HCT116 (cell line): ENCODE results near the gene CERKL. TPM values are rescaled to one million over a fixed set of nuclear protein-coding genes. Genes with fewer than 3 reads are reported as not detected.

ENCODE experiments used
- ATAC-seq: fragments of 200-7000 bp; cut with Tn5 transposase; 2 replicates; pipeline ENCODE4 v1.9.1; 2020; ENCODE audit warnings: mild to moderate bottlenecking, moderate library complexity
- BruUV-seq: library from RNA; stranded (reverse); fragments of 400-500 nt; replicated peaks from 2 replicates; lab custom pipeline; 2021; lab: Mats Ljungman, UMichigan
- CTCF ChIA-PET: fragments of 300-600 bp; sonication (Branson Sonifier 250); formaldehyde crosslinking; loops from one replicate; lab custom pipeline; 2021; ENCODE audit warnings: antibody characterized with exemption; lab: Charles Lee
- POLR2A ChIA-PET: fragments of 300-600, 350-600 bp; sonication (Branson Sonifier 250); formaldehyde crosslinking; loops from one replicate; lab custom pipeline; 2021; ENCODE audit warnings: antibody characterized with exemption; lab: Charles Lee
- RAD21 ChIA-PET, 2 experiments: fragments of 300-600 bp; sonication (Branson Sonifier 250); formaldehyde crosslinking; loops; one replicate each; lab custom pipeline; 2023; ENCODE audit warnings: low total read pairs in 2 of 2; ENCODE audit not compliant: uncharacterized antibody in 2 of 2, unreplicated experiment in 2 of 2, low non-redundant PET in 1 of 2; lab: Charles Lee
- DNase-seq: peaks from one replicate; pipeline ENCODE4 v3.0.0-alpha.2; 2010; ENCODE audit warnings: low read depth, low spot score
- H2AFZ ChIP-seq: fragments of 200-600 bp; shearing (Covaris generic), sonication (generic); 2 replicates; pipeline ENCODE4 v1.6.1; 2017; ENCODE audit warnings: low read depth, mixed run types, mixed read lengths, antibody characterized with exemption, low read length; ENCODE audit not compliant: poor library complexity, severe bottlenecking
- H3K27ac ChIP-seq: 2 replicates; pipeline ENCODE4 v1.5.1; 2012; ENCODE audit warnings: low read depth, low read length
- H3K27me3 ChIP-seq: fragments of 200-600 bp; sonication (generic); 2 replicates; pipeline ENCODE4 v1.6.1; 2016; ENCODE audit warnings: mixed run types, low read length, mixed read lengths; ENCODE audit not compliant: insufficient read depth
- H3K36me3 ChIP-seq, 2 experiments: fragments of 200-500 bp in 1 of 2; fragments of 200-600 bp in 1 of 2; sonication (Bioruptor generic) in 1 of 2; sonication (generic) in 1 of 2; 2 replicates each; pipeline versions ENCODE4 v1.5.1 to v1.6.1; 2014 to 2016; ENCODE audit warnings: low read length in 2 of 2, inconsistent platforms in 1 of 2, mixed read lengths in 1 of 2, mixed run types in 1 of 2; ENCODE audit not compliant: insufficient read depth in 2 of 2, control insufficient read depth in 1 of 2
- H3K4me1 ChIP-seq, 2 experiments: fragments of 200-600 bp in 1 of 2; sonication (generic) in 1 of 2; 2 replicates each; pipeline versions ENCODE4 v1.5.1 to v1.6.1; 2012 to 2017; ENCODE audit warnings: low read length in 2 of 2, inconsistent platforms in 1 of 2, mild to moderate bottlenecking in 1 of 2, mixed read lengths in 1 of 2, mixed run types in 1 of 2, moderate library complexity in 1 of 2; ENCODE audit not compliant: insufficient read depth in 2 of 2, control insufficient read depth in 1 of 2
- H3K4me2 ChIP-seq: fragments of 200-600 bp; sonication (generic); 2 replicates; pipeline ENCODE4 v1.6.1; 2017; ENCODE audit warnings: mixed run types, low read length, mixed read lengths
- H3K4me3 ChIP-seq, 2 experiments: fragments of 200-600 bp in 1 of 2; sonication (generic) in 1 of 2; replicated peaks in 1 of 2; 2 replicates each; pipeline ENCODE4 v1.5.1; 2011 to 2016; ENCODE audit warnings: low read length in 2 of 2, control low read depth in 1 of 2, low read depth in 1 of 2, mild to moderate bottlenecking in 1 of 2, mixed read lengths in 1 of 2, mixed run types in 1 of 2
- H3K79me2 ChIP-seq: fragments of 200-600 bp; sonication (generic); 2 replicates; pipeline ENCODE4 v1.6.1; 2017; ENCODE audit warnings: mild to moderate bottlenecking, mixed run types, low read length, moderate library complexity, mixed read lengths; ENCODE audit not compliant: insufficient read depth
- H3K9ac ChIP-seq: fragments of 200-600 bp; sonication (generic); 2 replicates; pipeline ENCODE4 v1.6.1; 2016; ENCODE audit warnings: low read length, mixed read lengths
- H3K9me2 ChIP-seq: fragments of 200-600 bp; sonication (generic), shearing (Covaris generic); 2 replicates; pipeline ENCODE4 v1.6.1; 2017; ENCODE audit warnings: mixed run types, mild to moderate bottlenecking, moderate library complexity; ENCODE audit not compliant: insufficient read depth
- H3K9me3 ChIP-seq, 2 experiments: fragments of 200-500 bp in 1 of 2; fragments of 200-600 bp in 1 of 2; sonication (Bioruptor generic) in 1 of 2; sonication (generic) in 1 of 2; 2 replicates each; pipeline ENCODE4 v1.6.1; 2014 to 2017; ENCODE audit warnings: low read length in 2 of 2, mixed read lengths in 2 of 2, inconsistent platforms in 1 of 2, low read depth in 1 of 2, mild to moderate bottlenecking in 1 of 2, mixed run types in 1 of 2, moderate library complexity in 1 of 2; ENCODE audit not compliant: control insufficient read depth in 1 of 2, insufficient read depth in 1 of 2
- H4K20me1 ChIP-seq: fragments of 200-600 bp; sonication (generic), shearing (Covaris generic); 2 replicates; pipeline ENCODE4 v1.6.1; 2017; ENCODE audit warnings: mixed run types, mild to moderate bottlenecking, moderate library complexity; ENCODE audit not compliant: insufficient read depth
- ATF3 ChIP-seq: IDR thresholded peaks from 2 replicates; pipeline ENCODE4 v1.6.1; 2012
- CEBPB ChIP-seq: IDR thresholded peaks from 2 replicates; pipeline ENCODE4 v1.6.1; 2012; ENCODE audit warnings: low read depth
- CTCF ChIP-seq, 3 experiments: fragments of 200-600 bp in 1 of 3; sonication (generic) in 1 of 3; IDR thresholded peaks in 2 of 3; conservative IDR thresholded peaks in 1 of 3; 2 replicates each; pipeline ENCODE4 v1.5.1; 2012 to 2017; ENCODE audit warnings: low read depth in 2 of 3, low read length in 2 of 3, antibody characterized with exemption in 1 of 3, borderline replicate concordance in 1 of 3, control low read depth in 1 of 3, mild to moderate bottlenecking in 1 of 3, mixed read lengths in 1 of 3, mixed run types in 1 of 3, moderate library complexity in 1 of 3; ENCODE audit not compliant: insufficient read depth in 1 of 3
- EGR1 ChIP-seq: IDR thresholded peaks from 2 replicates; pipeline ENCODE4 v1.6.1; 2012; ENCODE audit warnings: low read depth
- ELF1 ChIP-seq: IDR thresholded peaks from 2 replicates; pipeline ENCODE4 v1.6.1; 2012; ENCODE audit warnings: low read depth, borderline replicate concordance
- EZH2 ChIP-seq: fragments of 200-600 bp; sonication (generic); IDR thresholded peaks from 2 replicates; pipeline ENCODE4 v1.6.1; 2017; ENCODE audit warnings: antibody characterized with exemption, mixed run types
- EZH2phosphoT487 ChIP-seq: fragments of 200-600 bp; IDR thresholded peaks from 2 replicates; pipeline ENCODE4 v1.6.1; 2018; ENCODE audit warnings: antibody characterized with exemption, borderline replicate concordance
- FOSL1 ChIP-seq: IDR thresholded peaks from 2 replicates; pipeline ENCODE4 v1.6.1; 2012; ENCODE audit warnings: low read depth
- MAX ChIP-seq: IDR thresholded peaks from 2 replicates; pipeline ENCODE4 v1.6.1; 2012
- POLR2A ChIP-seq: IDR thresholded peaks from 2 replicates; pipeline ENCODE4 v1.7.0; 2011; ENCODE audit warnings: borderline replicate concordance; ENCODE audit not compliant: insufficient read depth, insufficient read length; ENCODE audit errors: extremely low read depth
- POLR2AphosphoS5 ChIP-seq: IDR thresholded peaks from 2 replicates; pipeline ENCODE4 v1.6.1; 2011; ENCODE audit warnings: mild to moderate bottlenecking, low read depth, low read length, moderate library complexity
- SP1 ChIP-seq: IDR thresholded peaks from 2 replicates; pipeline ENCODE4 v1.6.1; 2012; ENCODE audit warnings: low read depth
- TCF7L2 ChIP-seq: IDR thresholded peaks from 2 replicates; pipeline ENCODE4 v1.7.0; 2011; ENCODE audit warnings: borderline replicate concordance, inconsistent platforms; ENCODE audit not compliant: insufficient read depth, insufficient read length; ENCODE audit errors: extremely low read depth
- ZBTB33 ChIP-seq: IDR thresholded peaks from 2 replicates; pipeline ENCODE4 v1.6.1; 2011; ENCODE audit warnings: mild to moderate bottlenecking, low read length, moderate library complexity; ENCODE audit not compliant: insufficient replicate concordance; ENCODE audit errors: extremely low read depth
- ZNF274 ChIP-seq: fragments of 200-500 bp; sonication (Bioruptor generic); IDR thresholded peaks from 2 replicates; pipeline ENCODE4 v1.6.1; 2014; ENCODE audit warnings: mild to moderate bottlenecking, low read depth, low read length, inconsistent platforms
- intact Hi-C: fragments of 100-400 bp; cut with micrococcal nuclease; formaldehyde crosslinking; loops from 2 replicates; pipeline ENCODE4 v1.10.0; 2022
- total RNA-seq: library from RNA; stranded (reverse); gene quantifications from one replicate; pipeline ENCODE4 v1.2.1, GENCODE V29; 2021; ENCODE audit not compliant: unreplicated experiment

The CERKL gene
- total RNA-seq, 1 experiment from 2014 or later = 0.66 TPM

- ChIA-PET RAD21 (no interaction called here), CTCF (no interaction called here), POLR2A (no interaction called here)
- H3K27me3 ChIP-seq = no peaks in the 10 kb centered on the region
- H3K4me3 ChIP-seq = no peak overlapping the region
- no peak overlapping the region for H3K27ac ChIP-seq
- H3K9me3 ChIP-seq = no peaks in the 10 kb centered on the region; a peak in 1 of 4 replicates
- no peak overlapping the region for H3K4me2 ChIP-seq
- peaks cover 3 to 7% of the 10 kb centered on the region in 2 experiments; a peak in 2 of 4 replicates for H3K4me1 ChIP-seq
- no TSS peak for BruUV-seq
- intact Hi-C loops = no loop called here
- no peak for TF ChIP-seq ZBTB33
- TF ChIP-seq MAX = no peak
- H4K20me1 ChIP-seq = no peaks in the 10 kb centered on the region
- H3K9ac ChIP-seq = no peak overlapping the region
- DNase-seq = no peak
- ATAC-seq = no peak
- H3K9me2 ChIP-seq = no peaks in the 10 kb centered on the region
- H3K36me3 ChIP-seq = no peaks in the 10 kb centered on the region
- H3K79me2 ChIP-seq = no peaks in the 10 kb centered on the region
- H2AFZ ChIP-seq = no peak overlapping the region
Observed at GRCh38 chr2:181660181-181660580, 3.3 kb upstream of the CERKL start.

GRCh38 chr2:181658444-181658843 is 1.5 kb upstream of the CERKL start:
- DNase-seq (no peak), ATAC-seq (no peak)
- Histone ChIP-seq H3K9me3 (no peaks in the 10 kb centered on the region), H3K36me3 (no peaks in the 10 kb centered on the region), H3K79me2 (no peaks in the 10 kb centered on the region), H3K9me2 (no peaks in the 10 kb centered on the region), H3K4me2 (no peak overlapping the region), H3K4me3 (no peak overlapping the region), H2AFZ (no peak overlapping the region), H4K20me1 (no peaks in the 10 kb centered on the region), H3K4me1 (peaks cover 3 to 7% of the 10 kb centered on the region in 2 experiments; a peak in 2 of 4 replicates), H3K9ac (no peak overlapping the region), H3K27me3 (no peaks in the 10 kb centered on the region), H3K27ac (no peak overlapping the region)
- intact Hi-C loops = no loop called here
- RAD21 ChIA-PET = no interaction called here
- POLR2A ChIA-PET = no interaction called here
- TF ChIP-seq TCF7L2 = no peak
- TF ChIP-seq EZH2phosphoT487 = no peak
- no peak for TF ChIP-seq SP1
- TF ChIP-seq EGR1 = no peak
- TF ChIP-seq POLR2AphosphoS5 = no peak
- no peak for TF ChIP-seq CEBPB
- TF ChIP-seq ATF3 = no peak
- no peak for TF ChIP-seq CTCF (IDR thresholded peaks at IDR 0.05 in 2 of 3, conservative IDR thresholded peaks at IDR 0.05 in 1 of 3; ENCODE audit: borderline replicate concordance in 1 of 3, insufficient read depth in 1 of 3, low read depth in 2 of 3, low read length in 2 of 3)
- TF ChIP-seq EZH2 = no peak
- TF ChIP-seq FOSL1 = no peak
- no peak for TF ChIP-seq ELF1
- no peak for TF ChIP-seq POLR2A
- TF ChIP-seq ZNF274 = no peak
- TF ChIP-seq MAX = no peak
- CTCF ChIA-PET = interaction anchor here (0.7 kb wide), 1 partner anchor 57 kb away, joined by 3 read pairs; no protein-coding TSS in a partner anchor
- no TSS peak for BruUV-seq
